HG03039 (cell line): ENCODE results near the gene SLC9A4.

Experiments
- ATAC-seq: cut with Tn5 transposase; IDR thresholded peaks from one replicate; pipeline ENCODE4 v1.9.1; 2021; ENCODE audit warnings: mild to moderate bottlenecking, moderate library complexity; ENCODE audit not compliant: unreplicated experiment

SLC9A4 gene

GRCh38 chr2:102451968-102452367 is 21.1 kb upstream of the SLC9A4 start:
- ATAC-seq = no peak

GRCh38 chr2:102453501-102453900 is 19.5 kb upstream of the SLC9A4 start:
- ATAC-seq = no peak

- ATAC-seq = no peak
These were observed 17.9 kb upstream of the SLC9A4 start for GRCh38 chr2:102455061-102455670.

GRCh38 chr2:102460467-102460866 is 12.6 kb upstream of the SLC9A4 start:
- no peak for ATAC-seq

- no peak for ATAC-seq
These were observed 11.8 kb upstream of the SLC9A4 start for GRCh38 chr2:102461188-102461587.

GRCh38 chr2:102463160-102463559 is 9.9 kb upstream of the SLC9A4 start:
- no peak for ATAC-seq

GRCh38 chr2:102470168-102470567 is 2.9 kb upstream of the SLC9A4 start:
- no peak for ATAC-seq

- no peak for ATAC-seq
These were observed 605 bp downstream of the SLC9A4 start for GRCh38 chr2:102473631-102474030.

- no peak for ATAC-seq
These were observed 1.8 kb downstream of the SLC9A4 start for GRCh38 chr2:102474785-102475184.

- ATAC-seq = no peak
These were observed 5.9 kb downstream of the SLC9A4 start for GRCh38 chr2:102478686-102479470.

GRCh38 chr2:102480285-102481195 is 7.5 kb downstream of the SLC9A4 start:
- ATAC-seq = no peak

- no peak for ATAC-seq
These were observed 8.9 kb downstream of the SLC9A4 start for GRCh38 chr2:102481931-102482330.

GRCh38 chr2:102483086-102483485 is 10.1 kb downstream of the SLC9A4 start:
- ATAC-seq = no peak

- no peak for ATAC-seq
These were observed 11.5 kb downstream of the SLC9A4 start for GRCh38 chr2:102484310-102485061.

- no peak for ATAC-seq
These were observed 12.2 kb downstream of the SLC9A4 start for GRCh38 chr2:102485147-102485785.

- ATAC-seq = no peak
These were observed 14.1 kb downstream of the SLC9A4 start for GRCh38 chr2:102486941-102487702.

- no peak for ATAC-seq
These were observed 14.9 kb downstream of the SLC9A4 start for GRCh38 chr2:102487761-102488462.

- ATAC-seq = no peak
These were observed 16.6 kb downstream of the SLC9A4 start for GRCh38 chr2:102489646-102490045.

- no peak for ATAC-seq
These were observed 19.0 kb downstream of the SLC9A4 start for GRCh38 chr2:102492006-102492405.
